ENCODE measurements around the gene SH3GLB1. TPM values are rescaled to one million over a fixed set of nuclear protein-coding genes. Genes with fewer than 3 reads are reported as not detected.

SH3GLB1 gene
- total RNA-seq, 1 experiment from 2014 or later: 42.4 TPM

DNA sequence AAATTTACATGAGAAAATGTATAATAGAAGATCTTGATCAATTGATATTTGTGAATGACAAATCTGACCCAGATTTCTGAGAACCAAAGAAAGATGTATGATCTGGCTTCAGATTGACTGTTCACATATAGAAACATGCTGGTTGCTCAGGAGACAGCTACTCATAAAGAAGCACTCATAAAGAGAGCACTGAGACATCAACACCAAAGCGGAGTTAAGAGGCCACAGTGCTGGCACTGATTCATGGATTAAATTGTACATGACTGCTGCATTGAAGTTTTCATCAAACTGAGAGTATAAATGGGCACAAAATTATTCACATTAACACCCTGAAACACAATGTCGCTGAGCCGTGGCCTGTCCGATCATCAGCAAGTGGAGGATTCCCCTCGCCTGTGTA is 46.2 kb downstream of the SH3GLB1 start:
- Histone ChIP-seq H3K27ac (ENCODE audit: low read depth, low read length) (no peak overlapping the region), H4K20me1 (ENCODE audit: insufficient read depth) (no peaks in the 10 kb centered on the region), H3K4me2 (ENCODE audit: low read length) (no peak overlapping the region), H3K9ac (ENCODE audit: low read length) (no peak overlapping the region), H3K27me3 (ENCODE audit: insufficient read depth, low read length) (no peaks in the 10 kb centered on the region), H3K4me3 (replicated peaks in 1 of 2; ENCODE audit: low read depth in 1 of 2, low read length in 2 of 2) (no peak overlapping the region), H3K79me2 (ENCODE audit: insufficient read depth, low read length) (no peaks in the 10 kb centered on the region), H3K4me1 (ENCODE audit: control insufficient read depth in 1 of 2, insufficient read depth in 2 of 2, low read length in 2 of 2) (no peaks in the 10 kb centered on the region), H3K9me2 (ENCODE audit: insufficient read depth) (no peaks in the 10 kb centered on the region), H3K36me3 (ENCODE audit: control insufficient read depth in 1 of 2, insufficient read depth in 2 of 2, low read length in 2 of 2) (no peaks in the 10 kb centered on the region), H2AFZ (ENCODE audit: low read depth, low read length, poor library complexity, severe bottlenecking) (no peak overlapping the region), H3K9me3 (ENCODE audit: control insufficient read depth in 1 of 2, insufficient read depth in 1 of 2, low read depth in 1 of 2, low read length in 2 of 2) (no peaks in the 10 kb centered on the region)
- ATAC-seq: no peak
- TF ChIP-seq, protein P1, sequence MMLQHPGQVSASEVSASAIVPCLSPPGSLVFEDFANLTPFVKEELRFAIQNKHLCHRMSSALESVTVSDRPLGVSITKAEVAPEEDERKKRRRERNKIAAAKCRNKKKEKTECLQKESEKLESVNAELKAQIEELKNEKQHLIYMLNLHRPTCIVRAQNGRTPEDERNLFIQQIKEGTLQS (IDR thresholded peaks at IDR 0.05): no peak
- no peak for TF ChIP-seq FOSL1 (IDR thresholded peaks at IDR 0.05; ENCODE audit: low read depth)
- no peak for TF ChIP-seq EZH2 (IDR thresholded peaks at IDR 0.05)
- no peak for TF ChIP-seq ZNF274 (IDR thresholded peaks at IDR 0.05; ENCODE audit: low read depth, low read length)
- TF ChIP-seq TCF7L2 (IDR thresholded peaks at IDR 0.05; ENCODE audit: borderline replicate concordance, extremely low read depth, insufficient read depth, insufficient read length): no peak
- no peak for TF ChIP-seq RAD21 (IDR thresholded peaks at IDR 0.05; ENCODE audit: low read depth)
- TF ChIP-seq POLR2AphosphoS5 (IDR thresholded peaks at IDR 0.05; ENCODE audit: low read depth, low read length): no peak
- CTCF ChIA-PET: interaction anchor here (1.0 to 1.6 kb wide), 3 partner anchors 8 to 44 kb away, joined by 3 to 4 read pairs (median 3); no protein-coding TSS in a partner anchor
- RAD21 ChIA-PET (ENCODE audit: low non-redundant PET in 1 of 2, low total read pairs in 2 of 2, uncharacterized antibody in 2 of 2, unreplicated experiment in 2 of 2): no interaction called here
- no TSS peak for BruUV-seq (replicated peaks)
- DNase-seq (ENCODE audit: low read depth, low spot score): no peak
- POLR2A ChIA-PET: no interaction called here
- intact Hi-C loops (cut with micrococcal nuclease): no loop called here

DNA sequence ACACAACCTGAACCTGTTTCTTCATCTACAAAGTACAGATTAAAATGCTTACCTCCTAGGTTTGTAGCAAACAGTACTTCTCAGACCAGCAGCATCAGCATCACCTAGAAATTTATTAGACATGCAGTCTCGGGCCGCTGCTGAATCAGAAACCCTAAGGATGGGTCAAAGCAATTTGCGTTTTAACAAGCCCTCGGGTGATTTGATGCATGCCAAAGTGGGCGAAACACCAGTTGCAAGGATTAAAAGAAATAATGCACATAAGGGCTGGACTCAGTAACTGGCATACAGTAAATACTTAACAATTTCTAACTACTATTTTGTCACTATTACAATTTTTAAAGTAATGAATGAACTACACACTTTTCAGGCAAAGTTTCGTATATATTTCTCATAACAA is 47.5 kb downstream of the SH3GLB1 start:
- intact Hi-C loops (cut with micrococcal nuclease): no loop called here
- RAD21 ChIA-PET (ENCODE audit: low non-redundant PET in 1 of 2, low total read pairs in 2 of 2, uncharacterized antibody in 2 of 2, unreplicated experiment in 2 of 2): no interaction called here

More for the DNA sequence above, 47.5 kb downstream of the SH3GLB1 start:
- Histone ChIP-seq H4K20me1 (ENCODE audit: insufficient read depth) (no peaks in the 10 kb centered on the region), H3K27ac (ENCODE audit: low read depth, low read length) (no peak overlapping the region), H3K9me3 (ENCODE audit: control insufficient read depth in 1 of 2, insufficient read depth in 1 of 2, low read depth in 1 of 2, low read length in 2 of 2) (no peaks in the 10 kb centered on the region), H3K4me1 (ENCODE audit: control insufficient read depth in 1 of 2, insufficient read depth in 2 of 2, low read length in 2 of 2) (no peaks in the 10 kb centered on the region), H3K9me2 (ENCODE audit: insufficient read depth) (no peaks in the 10 kb centered on the region), H3K36me3 (ENCODE audit: control insufficient read depth in 1 of 2, insufficient read depth in 2 of 2, low read length in 2 of 2) (no peaks in the 10 kb centered on the region), H2AFZ (ENCODE audit: low read depth, low read length, poor library complexity, severe bottlenecking) (no peak overlapping the region), H3K27me3 (ENCODE audit: insufficient read depth, low read length) (no peaks in the 10 kb centered on the region), H3K4me3 (replicated peaks in 1 of 2; ENCODE audit: low read depth in 1 of 2, low read length in 2 of 2) (no peak overlapping the region), H3K4me2 (ENCODE audit: low read length) (no peak overlapping the region), H3K79me2 (ENCODE audit: insufficient read depth, low read length) (no peaks in the 10 kb centered on the region), H3K9ac (ENCODE audit: low read length) (no peak overlapping the region)
- CTCF ChIA-PET: interaction anchor here (1.0 to 2.7 kb wide), 2 partner anchors 7 to 10 kb away, joined by 4 to 12 read pairs (median 5); no protein-coding TSS in a partner anchor
- DNase-seq (ENCODE audit: low read depth, low spot score) (no peak), ATAC-seq (no peak)
- no TSS peak for BruUV-seq (replicated peaks)
- TF ChIP-seq ZNF274 (IDR thresholded peaks at IDR 0.05; ENCODE audit: low read depth, low read length) (no peak), CEBPB (IDR thresholded peaks at IDR 0.05; ENCODE audit: low read depth) (no peak), RAD21 (IDR thresholded peaks at IDR 0.05; ENCODE audit: low read depth) (no peak), YY1 (IDR thresholded peaks at IDR 0.05; ENCODE audit: extremely low read depth, insufficient replicate concordance, low read depth, low read length) (no peak), EGR1 (IDR thresholded peaks at IDR 0.05; ENCODE audit: low read depth) (no peak)
- TF ChIP-seq, protein P2, sequence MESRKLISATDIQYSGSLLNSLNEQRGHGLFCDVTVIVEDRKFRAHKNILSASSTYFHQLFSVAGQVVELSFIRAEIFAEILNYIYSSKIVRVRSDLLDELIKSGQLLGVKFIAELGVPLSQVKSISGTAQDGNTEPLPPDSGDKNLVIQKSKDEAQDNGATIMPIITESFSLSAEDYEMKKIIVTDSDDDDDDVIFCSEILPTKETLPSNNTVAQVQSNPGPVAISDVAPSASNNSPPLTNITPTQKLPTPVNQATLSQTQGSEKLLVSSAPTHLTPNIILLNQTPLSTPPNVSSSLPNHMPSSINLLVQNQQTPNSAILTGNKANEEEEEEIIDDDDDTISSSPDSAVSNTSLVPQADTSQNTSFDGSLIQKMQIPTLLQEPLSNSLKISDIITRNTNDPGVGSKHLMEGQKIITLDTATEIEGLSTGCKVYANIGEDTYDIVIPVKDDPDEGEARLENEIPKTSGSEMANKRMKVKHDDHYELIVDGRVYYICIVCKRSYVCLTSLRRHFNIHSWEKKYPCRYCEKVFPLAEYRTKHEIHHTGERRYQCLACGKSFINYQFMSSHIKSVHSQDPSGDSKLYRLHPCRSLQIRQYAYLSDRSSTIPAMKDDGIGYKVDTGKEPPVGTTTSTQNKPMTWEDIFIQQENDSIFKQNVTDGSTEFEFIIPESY (IDR thresholded peaks at IDR 0.05; ENCODE audit: extremely low read depth, insufficient replicate concordance, low read length): no peak
- POLR2A ChIA-PET: no interaction called here
